GM23338 (cell line): ENCODE results near the gene TRDMT1. TPM values are rescaled to one million over a fixed set of nuclear protein-coding genes. Genes with fewer than 3 reads are reported as not detected.

Source experiments
- ATAC-seq: fragments of 200-7000 bp; cut with Tn5 transposase; 3 replicates; pipeline ENCODE4 v1.9.1; 2020
- DNase-seq: peaks from one replicate; pipeline ENCODE4 v3.0.0-alpha.2; 2015; ENCODE audit warnings: low spot score
- H2AFZ ChIP-seq: fragments of 200-600 bp; sonication (generic); 2 replicates; pipeline ENCODE4 v1.8.0; 2016; ENCODE audit warnings: antibody characterized with exemption, mild to moderate bottlenecking, moderate library complexity
- H3F3A ChIP-seq: fragments of 200-600 bp; sonication (generic); replicated peaks from 2 replicates; pipeline ENCODE4 v1.8.0; 2017; ENCODE audit warnings: antibody characterized with exemption, mixed run types, low read depth
- H3K27ac ChIP-seq: fragments of 200-600 bp; sonication (generic); 2 replicates; pipeline ENCODE4 v1.6.1; 2016; ENCODE audit warnings: low read depth
- H3K27me3 ChIP-seq: fragments of 200-600 bp; sonication (generic); 2 replicates; pipeline ENCODE4 v1.8.0; 2016; ENCODE audit warnings: mild to moderate bottlenecking, mixed run types, moderate library complexity; ENCODE audit not compliant: insufficient read depth
- H3K36me3 ChIP-seq: fragments of 200-600 bp; sonication (generic); 2 replicates; pipeline ENCODE4 v1.8.0; 2016; ENCODE audit warnings: mild to moderate bottlenecking; ENCODE audit not compliant: insufficient read depth
- H3K4me1 ChIP-seq: fragments of 200-600 bp; sonication (generic); 2 replicates; pipeline ENCODE4 v1.8.0; 2016; ENCODE audit warnings: mild to moderate bottlenecking, moderate library complexity; ENCODE audit not compliant: insufficient read depth
- H3K4me2 ChIP-seq: fragments of 200-600 bp; sonication (generic); 2 replicates; pipeline ENCODE4 v1.7.1; 2017; ENCODE audit warnings: mixed run types
- H3K4me3 ChIP-seq: fragments of 200-600 bp; sonication (generic); 2 replicates; pipeline ENCODE4 v1.6.1; 2016; ENCODE audit warnings: mixed run types
- H3K79me2 ChIP-seq: fragments of 200-600 bp; sonication (generic); replicated peaks from 2 replicates; pipeline ENCODE4 v1.8.0; 2017; ENCODE audit warnings: mild to moderate bottlenecking; ENCODE audit not compliant: insufficient read depth
- H3K9me2 ChIP-seq: fragments of 200-600 bp; sonication (generic); 2 replicates; pipeline ENCODE4 v1.8.0; 2017; ENCODE audit not compliant: insufficient read depth
- H4K20me1 ChIP-seq: fragments of 200-600 bp; sonication (generic); replicated peaks from 2 replicates; pipeline ENCODE4 v1.8.0; 2017; ENCODE audit warnings: mild to moderate bottlenecking; ENCODE audit not compliant: insufficient read depth
- H3K27ac Mint-ChIP-seq: 2 replicates; pipeline ENCODE4 v1.8.0; 2020; ENCODE audit warnings: inconsistent platforms, mild to moderate bottlenecking, moderate library complexity, mixed read lengths
- H3K27me3 Mint-ChIP-seq: 3 replicates; pipeline ENCODE4 v1.8.0; 2022; ENCODE audit warnings: low read depth, mild to moderate bottlenecking, moderate library complexity, mixed read lengths, inconsistent platforms; ENCODE audit not compliant: insufficient read depth, poor library complexity
- H3K36me3 Mint-ChIP-seq: 3 replicates; pipeline ENCODE4 v1.8.0; 2021; ENCODE audit warnings: low read depth, mild to moderate bottlenecking, inconsistent platforms, moderate library complexity, mixed read lengths
- H3K4me1 Mint-ChIP-seq: 3 replicates; pipeline ENCODE4 v1.8.0; 2020; ENCODE audit warnings: mild to moderate bottlenecking, inconsistent platforms, mixed read lengths
- H3K4me3 Mint-ChIP-seq: 3 replicates; pipeline ENCODE4 v1.8.0; 2021; ENCODE audit warnings: moderate library complexity, mild to moderate bottlenecking, inconsistent platforms, mixed read lengths
- H3K9me3 Mint-ChIP-seq: 3 replicates; pipeline ENCODE4 v1.8.0; 2020; ENCODE audit warnings: moderate library complexity, mild to moderate bottlenecking, inconsistent platforms, mixed read lengths
- CREB1 ChIP-seq: fragments of 250-450 bp; sonication (Bioruptor Pico); IDR thresholded peaks from 2 replicates; pipeline ENCODE4 v1.5.0; 2020; ENCODE audit warnings: low read depth, mild to moderate bottlenecking, moderate library complexity
- CTCF ChIP-seq, 2 experiments: fragments of 200-600 bp in 1 of 2; sonication (generic) in 1 of 2; conservative IDR thresholded peaks; 2 replicates each; pipeline versions ENCODE4 v1.5.1 to v1.6.1; 2016 to 2017; ENCODE audit warnings: antibody characterized with exemption in 2 of 2, low read depth in 2 of 2, mild to moderate bottlenecking in 2 of 2, moderate library complexity in 1 of 2
- JUNB ChIP-seq: IDR thresholded peaks from one replicate; pipeline ENCODE4 v1.6.1; 2016; ENCODE audit warnings: antibody characterized with exemption; ENCODE audit not compliant: unreplicated experiment
- REST ChIP-seq: IDR thresholded peaks from one replicate; pipeline ENCODE4 v1.6.1; 2018; ENCODE audit warnings: antibody characterized with exemption; ENCODE audit not compliant: unreplicated experiment
- ZNF114 ChIP-seq: fragments of 250-450 bp; sonication (Bioruptor Pico); IDR thresholded peaks from 2 replicates; pipeline ENCODE4 v1.5.0; 2020; ENCODE audit warnings: mild to moderate bottlenecking, moderate library complexity
- ZNF462 ChIP-seq: fragments of 250-450 bp; sonication (Bioruptor Pico); IDR thresholded peaks from 2 replicates; pipeline ENCODE4 v1.5.0; 2020; ENCODE audit warnings: mild to moderate bottlenecking, moderate library complexity
- polyA plus RNA-seq: library from polyadenylated mRNA; unstranded; fragments of >200 nt; fragmentation: Nextera tagmentation; extraction: Ambion mirVana; gene quantifications from 2 replicates; pipeline ENCODE4 v1.2.1, GENCODE V29; 2016
- total RNA-seq: library from RNA; depleted of rRNA; stranded (reverse); fragments of >200 nt; shearing (Covaris generic); gene quantifications from 2 replicates; pipeline ENCODE4 v1.2.3, GENCODE V29; 2014

TRDMT1 gene
- total and polyA plus RNA-seq, 2 experiments from 2014 or later, result 16.0 to 37.7 TPM

- TF ChIP-seq ZNF462 (CRISPR knock-in tag) (no peak), CREB1 (CRISPR knock-in tag) (no peak), CTCF (conservative IDR thresholded peaks at IDR 0.05; ENCODE audit: low read depth in 2 of 2) (no peak), ZNF114 (CRISPR knock-in tag) (no peak), JUNB (no peak)
Measured at GRCh38 chr10:17214526-17214925, 13.1 kb upstream of the TRDMT1 start (continued).

- peaks cover 44% of the 10 kb centered on the region for H3K4me1 Mint-ChIP-seq
- no peak overlapping the region for H3K27ac ChIP-seq
- no peak overlapping the region for H3K4me2 ChIP-seq
- TF ChIP-seq REST, result no peak
Measured at GRCh38 chr10:17213646-17214349, 12.3 kb upstream of the TRDMT1 start.

More at GRCh38 chr10:17213646-17214349, 12.3 kb upstream of the TRDMT1 start:
- Histone ChIP-seq H3K9me2 (no peaks in the 10 kb centered on the region), H3K36me3 (no peaks in the 10 kb centered on the region), H3F3A (no peaks in the 10 kb centered on the region), H2AFZ (no peak overlapping the region), H3K79me2 (no peaks in the 10 kb centered on the region), H3K4me1 (peaks cover 20% of the 10 kb centered on the region), H4K20me1 (no peaks in the 10 kb centered on the region), H3K4me3 (no peak overlapping the region), H3K27me3 (no peaks in the 10 kb centered on the region)
- DNase-seq (no peak), ATAC-seq (no peak)
- no peaks in the 10 kb centered on the region for H3K36me3 Mint-ChIP-seq
- H3K9me3 Mint-ChIP-seq, result no peaks in the 10 kb centered on the region; the same call in 2 of the 3 replicates
- H3K27ac Mint-ChIP-seq, result no peak overlapping the region
- H3K4me3 Mint-ChIP-seq, result no peak overlapping the region
- peaks cover 5% of the 10 kb centered on the region for H3K27me3 Mint-ChIP-seq
